SK-N-SH treated with all-trans-retinoic acid at 6 μM for 48 hours (cell line): ENCODE data around the gene MEA1.

Experiments used
- ATAC-seq: fragments of 200-7000 bp; cut with Tn5 transposase; 3 replicates; pipeline ENCODE4 v1.9.1; 2020; ENCODE audit warnings: mild to moderate bottlenecking, moderate library complexity
- ARNTL ChIP-seq: fragments of 450-650 bp; formaldehyde crosslinking; IDR thresholded peaks from 2 replicates; pipeline ENCODE4 v1.5.0; 2020; ENCODE audit warnings: low read depth, mild to moderate bottlenecking, moderate library complexity, borderline replicate concordance
- BACH2 ChIP-seq: fragments of 250-450 bp; sonication (Bioruptor Pico); IDR thresholded peaks from 2 replicates; pipeline ENCODE4 v1.9.0; 2021; ENCODE audit warnings: mild to moderate bottlenecking, borderline replicate concordance
- CSDC2 ChIP-seq: fragments of 250-450 bp; sonication (Bioruptor Pico); IDR thresholded peaks from 2 replicates; pipeline ENCODE4 v1.5.0; 2020; ENCODE audit warnings: mild to moderate bottlenecking, moderate library complexity
- ESRRG ChIP-seq: fragments of 250-450 bp; sonication (Bioruptor Pico); IDR thresholded peaks from 2 replicates; pipeline ENCODE4 v1.6.1; 2021; ENCODE audit warnings: mild to moderate bottlenecking
- GLIS3 ChIP-seq: fragments of 250-450 bp; sonication (Bioruptor Pico); IDR thresholded peaks from 2 replicates; pipeline ENCODE4 v1.5.0; 2020; ENCODE audit warnings: mild to moderate bottlenecking, moderate library complexity
- ISL1 ChIP-seq: fragments of 250-450 bp; sonication (Bioruptor Pico); IDR thresholded peaks from 2 replicates; pipeline ENCODE4 v2.1.2; 2022; ENCODE audit warnings: mild to moderate bottlenecking, moderate library complexity
- PPARA ChIP-seq: fragments of 250-450 bp; sonication (Bioruptor Pico); IDR thresholded peaks from 2 replicates; pipeline ENCODE4 v1.5.0; 2020; ENCODE audit warnings: mild to moderate bottlenecking, borderline replicate concordance
- RARB ChIP-seq: fragments of 250-450 bp; sonication (Bioruptor Pico); IDR thresholded peaks from 2 replicates; pipeline ENCODE4 v1.8.0; 2021; ENCODE audit warnings: mild to moderate bottlenecking, moderate library complexity
- SNAI2 ChIP-seq: fragments of 250-450 bp; sonication (Bioruptor Pico); IDR thresholded peaks from 2 replicates; pipeline ENCODE4 v1.5.0; 2020; ENCODE audit warnings: mild to moderate bottlenecking, moderate library complexity
- TCF4 ChIP-seq: fragments of 250-450 bp; sonication (Bioruptor Pico); IDR thresholded peaks from 2 replicates; pipeline ENCODE4 v1.8.0; 2021; ENCODE audit warnings: mild to moderate bottlenecking, moderate library complexity, borderline replicate concordance
- TOX ChIP-seq: fragments of 250-450 bp; sonication (Bioruptor Pico); IDR thresholded peaks from 2 replicates; pipeline ENCODE4 v1.8.0; 2021; ENCODE audit warnings: mild to moderate bottlenecking, moderate library complexity, borderline replicate concordance
- ZC3H10 ChIP-seq: fragments of 250-450 bp; sonication (Bioruptor Pico); IDR thresholded peaks from 2 replicates; pipeline ENCODE4 v1.5.1; 2021; ENCODE audit warnings: mild to moderate bottlenecking, moderate library complexity
- ZFP3 ChIP-seq: fragments of 250-450 bp; sonication (Bioruptor Pico); IDR thresholded peaks from 2 replicates; pipeline ENCODE4 v1.5.0; 2020; ENCODE audit warnings: mild to moderate bottlenecking, moderate library complexity
- ZNF565 ChIP-seq: fragments of 450-650 bp; formaldehyde crosslinking; conservative IDR thresholded peaks from 2 replicates; pipeline ENCODE4 v1.5.0; 2020; ENCODE audit warnings: low read depth, mild to moderate bottlenecking, moderate library complexity
- ZNF70 ChIP-seq: fragments of 450-650 bp; formaldehyde crosslinking; IDR thresholded peaks from 2 replicates; pipeline ENCODE4 v1.5.0; 2020; ENCODE audit warnings: mild to moderate bottlenecking, moderate library complexity
- ZNF8 ChIP-seq: fragments of 450-650 bp; formaldehyde crosslinking; IDR thresholded peaks from 2 replicates; pipeline ENCODE4 v1.5.0; 2020; ENCODE audit warnings: mild to moderate bottlenecking, moderate library complexity
- TF ChIP-seq, protein P1 (sequence below): fragments of 250-450 bp; sonication (Bioruptor Pico); IDR thresholded peaks from 2 replicates; pipeline ENCODE4 v1.5.1; 2020; ENCODE audit warnings: low read depth, mild to moderate bottlenecking, moderate library complexity
- TF ChIP-seq, protein P2 (sequence below): fragments of 250-450 bp; sonication (Bioruptor Pico); IDR thresholded peaks from 2 replicates; pipeline ENCODE4 v1.8.0; 2020; ENCODE audit warnings: mild to moderate bottlenecking, moderate library complexity, borderline replicate concordance
- TF ChIP-seq, protein P3 (sequence below): fragments of 250-450 bp; sonication (Bioruptor Pico); IDR thresholded peaks from 2 replicates; pipeline ENCODE4 v1.8.0; 2021; ENCODE audit warnings: low read depth, mild to moderate bottlenecking, moderate library complexity, borderline replicate concordance
- TF ChIP-seq, protein P4 (sequence below): fragments of 250-450 bp; sonication (Bioruptor Pico); IDR thresholded peaks from 2 replicates; pipeline ENCODE4 v1.5.1; 2021; ENCODE audit warnings: mild to moderate bottlenecking, moderate library complexity

MEA1 gene

DNA sequence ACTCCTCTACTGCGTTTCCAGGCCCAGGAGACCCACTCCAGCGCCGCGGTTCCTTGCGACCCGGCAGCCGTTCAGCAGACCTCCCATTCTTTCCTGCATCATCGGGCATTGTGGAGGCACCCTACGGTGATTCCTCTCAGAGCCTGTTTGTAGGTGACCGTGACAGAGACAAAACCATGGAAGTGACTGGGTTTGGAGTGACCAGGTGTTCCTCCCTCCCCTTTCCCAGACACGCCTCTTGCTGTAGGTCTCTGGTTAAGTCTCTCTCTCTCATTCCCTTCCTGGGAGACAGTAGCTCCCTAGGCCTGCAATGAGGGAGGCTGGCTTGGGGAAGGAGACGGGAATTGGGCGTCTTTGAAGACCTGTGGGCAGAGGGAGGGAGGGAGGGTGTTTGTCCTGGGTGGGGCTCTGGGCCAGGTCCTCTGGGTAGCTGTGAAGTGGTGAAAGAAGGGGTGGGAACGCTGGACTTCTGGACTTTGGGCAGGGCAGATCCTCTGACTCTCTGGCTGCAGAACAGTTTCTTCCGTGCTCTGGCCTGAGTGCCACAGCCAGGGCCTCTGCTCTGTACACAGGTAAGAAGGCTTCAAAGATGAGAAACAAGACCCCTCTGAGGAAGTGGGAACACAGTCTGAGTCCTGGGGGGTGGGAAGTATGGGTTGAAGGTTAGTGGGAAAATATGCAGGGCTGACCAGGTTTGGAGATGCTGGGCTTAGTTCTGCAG is 46.4 kb upstream of the MEA1 start:
- TF ChIP-seq, protein P1, sequence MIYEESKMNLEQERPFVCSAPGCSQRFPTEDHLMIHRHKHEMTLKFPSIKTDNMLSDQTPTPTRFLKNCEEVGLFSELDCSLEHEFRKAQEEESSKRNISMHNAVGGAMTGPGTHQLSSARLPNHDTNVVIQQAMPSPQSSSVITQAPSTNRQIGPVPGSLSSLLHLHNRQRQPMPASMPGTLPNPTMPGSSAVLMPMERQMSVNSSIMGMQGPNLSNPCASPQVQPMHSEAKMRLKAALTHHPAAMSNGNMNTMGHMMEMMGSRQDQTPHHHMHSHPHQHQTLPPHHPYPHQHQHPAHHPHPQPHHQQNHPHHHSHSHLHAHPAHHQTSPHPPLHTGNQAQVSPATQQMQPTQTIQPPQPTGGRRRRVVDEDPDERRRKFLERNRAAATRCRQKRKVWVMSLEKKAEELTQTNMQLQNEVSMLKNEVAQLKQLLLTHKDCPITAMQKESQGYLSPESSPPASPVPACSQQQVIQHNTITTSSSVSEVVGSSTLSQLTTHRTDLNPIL (CRISPR knock-in tag), result no peak
- TF ChIP-seq TOX (no peak), TCF4 (CRISPR knock-in tag) (no peak), ARNTL (CRISPR knock-in tag) (no peak), ZNF8 (CRISPR knock-in tag) (no peak)
- ATAC-seq, result peak; percentile 4

DNA sequence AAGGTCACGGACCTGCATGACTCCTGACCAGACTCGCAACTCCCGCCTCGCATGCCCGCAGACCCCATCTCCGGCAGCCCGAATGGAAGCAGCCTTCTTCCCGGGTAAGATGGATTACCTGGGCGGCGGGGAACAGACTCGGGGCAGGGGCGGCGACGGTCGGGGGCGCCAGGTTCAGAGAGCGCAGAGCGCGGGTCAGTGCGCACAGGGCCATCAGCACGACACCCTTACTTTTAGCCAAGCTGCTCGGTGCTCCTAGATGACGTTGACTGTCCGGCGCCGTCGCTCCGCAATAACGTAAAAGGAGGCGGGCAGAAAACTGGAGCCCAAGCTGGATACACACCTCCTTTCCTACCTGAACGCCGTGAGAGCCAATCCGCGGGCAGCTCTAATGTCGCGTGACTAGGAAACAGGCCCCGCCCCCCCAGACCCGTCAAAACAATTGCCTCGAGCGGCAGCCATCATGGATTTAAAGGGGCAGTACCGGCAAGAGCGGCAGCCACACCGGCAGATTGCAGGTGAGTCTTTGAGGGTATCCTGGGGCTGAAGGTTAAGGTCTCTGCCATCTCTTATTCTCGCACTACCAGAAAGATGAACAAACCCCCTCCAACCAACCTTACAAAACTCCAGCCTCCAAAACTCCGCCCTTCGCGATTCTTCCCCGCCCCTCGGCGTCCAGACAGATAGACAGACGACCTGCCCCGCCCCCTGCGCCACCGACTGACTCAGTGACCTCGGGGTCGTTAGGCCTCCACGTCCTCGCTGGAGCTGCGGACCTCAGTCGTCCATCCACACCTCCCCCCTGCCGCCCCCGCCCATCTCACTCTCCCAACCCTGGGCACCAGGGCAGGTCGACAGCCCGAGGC is 45.7 kb upstream of the MEA1 start, which contains the start of the genes KLC4 and MRPL2:
TSS of gene KLC4 (plus strand) at position 464 of the 866 bp plus-strand sequence. CDS start 1,705 bp downstream, outside the sequence.
TSS of gene MRPL2 (minus strand) at position 267 of the 866 bp plus-strand sequence. CDS start at position 214, 53 bp downstream.
- no peak for TF ChIP-seq ZNF8 (CRISPR knock-in tag)
- no peak for TF ChIP-seq ARNTL (CRISPR knock-in tag)
- no peak for TF ChIP-seq ZFP3 (CRISPR knock-in tag)
- TF ChIP-seq, protein P2, sequence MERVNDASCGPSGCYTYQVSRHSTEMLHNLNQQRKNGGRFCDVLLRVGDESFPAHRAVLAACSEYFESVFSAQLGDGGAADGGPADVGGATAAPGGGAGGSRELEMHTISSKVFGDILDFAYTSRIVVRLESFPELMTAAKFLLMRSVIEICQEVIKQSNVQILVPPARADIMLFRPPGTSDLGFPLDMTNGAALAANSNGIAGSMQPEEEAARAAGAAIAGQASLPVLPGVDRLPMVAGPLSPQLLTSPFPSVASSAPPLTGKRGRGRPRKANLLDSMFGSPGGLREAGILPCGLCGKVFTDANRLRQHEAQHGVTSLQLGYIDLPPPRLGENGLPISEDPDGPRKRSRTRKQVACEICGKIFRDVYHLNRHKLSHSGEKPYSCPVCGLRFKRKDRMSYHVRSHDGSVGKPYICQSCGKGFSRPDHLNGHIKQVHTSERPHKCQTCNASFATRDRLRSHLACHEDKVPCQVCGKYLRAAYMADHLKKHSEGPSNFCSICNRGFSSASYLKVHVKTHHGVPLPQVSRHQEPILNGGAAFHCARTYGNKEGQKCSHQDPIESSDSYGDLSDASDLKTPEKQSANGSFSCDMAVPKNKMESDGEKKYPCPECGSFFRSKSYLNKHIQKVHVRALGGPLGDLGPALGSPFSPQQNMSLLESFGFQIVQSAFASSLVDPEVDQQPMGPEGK (CRISPR knock-in tag), result no peak
- TF ChIP-seq PPARA (CRISPR knock-in tag), result no peak
- no peak for TF ChIP-seq BACH2
- TF ChIP-seq CSDC2 (CRISPR knock-in tag), result no peak
- TF ChIP-seq RARB (CRISPR knock-in tag), result no peak
- TF ChIP-seq, protein P3, sequence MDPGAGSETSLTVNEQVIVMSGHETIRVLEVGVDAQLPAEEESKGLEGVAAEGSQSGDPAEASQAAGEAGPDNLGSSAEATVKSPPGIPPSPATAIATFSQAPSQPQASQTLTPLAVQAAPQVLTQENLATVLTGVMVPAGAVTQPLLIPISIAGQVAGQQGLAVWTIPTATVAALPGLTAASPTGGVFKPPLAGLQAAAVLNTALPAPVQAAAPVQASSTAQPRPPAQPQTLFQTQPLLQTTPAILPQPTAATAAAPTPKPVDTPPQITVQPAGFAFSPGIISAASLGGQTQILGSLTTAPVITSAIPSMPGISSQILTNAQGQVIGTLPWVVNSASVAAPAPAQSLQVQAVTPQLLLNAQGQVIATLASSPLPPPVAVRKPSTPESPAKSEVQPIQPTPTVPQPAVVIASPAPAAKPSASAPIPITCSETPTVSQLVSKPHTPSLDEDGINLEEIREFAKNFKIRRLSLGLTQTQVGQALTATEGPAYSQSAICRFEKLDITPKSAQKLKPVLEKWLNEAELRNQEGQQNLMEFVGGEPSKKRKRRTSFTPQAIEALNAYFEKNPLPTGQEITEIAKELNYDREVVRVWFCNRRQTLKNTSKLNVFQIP (CRISPR knock-in tag), result no peak
- no peak for TF ChIP-seq ZNF70 (CRISPR knock-in tag)
- TF ChIP-seq, protein P4, sequence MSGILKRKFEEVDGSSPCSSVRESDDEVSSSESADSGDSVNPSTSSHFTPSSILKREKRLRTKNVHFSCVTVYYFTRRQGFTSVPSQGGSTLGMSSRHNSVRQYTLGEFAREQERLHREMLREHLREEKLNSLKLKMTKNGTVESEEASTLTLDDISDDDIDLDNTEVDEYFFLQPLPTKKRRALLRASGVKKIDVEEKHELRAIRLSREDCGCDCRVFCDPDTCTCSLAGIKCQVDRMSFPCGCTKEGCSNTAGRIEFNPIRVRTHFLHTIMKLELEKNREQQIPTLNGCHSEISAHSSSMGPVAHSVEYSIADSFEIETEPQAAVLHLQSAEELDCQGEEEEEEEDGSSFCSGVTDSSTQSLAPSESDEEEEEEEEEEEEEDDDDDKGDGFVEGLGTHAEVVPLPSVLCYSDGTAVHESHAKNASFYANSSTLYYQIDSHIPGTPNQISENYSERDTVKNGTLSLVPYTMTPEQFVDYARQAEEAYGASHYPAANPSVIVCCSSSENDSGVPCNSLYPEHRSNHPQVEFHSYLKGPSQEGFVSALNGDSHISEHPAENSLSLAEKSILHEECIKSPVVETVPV (CRISPR knock-in tag), result no peak
- TF ChIP-seq TOX, result no peak
- TF ChIP-seq ZNF565, result no peak
- no peak for TF ChIP-seq GLIS3 (CRISPR knock-in tag)
- no peak for TF ChIP-seq SNAI2 (CRISPR knock-in tag)
- no peak for TF ChIP-seq ESRRG
- no peak for TF ChIP-seq TCF4 (CRISPR knock-in tag)
- TF ChIP-seq, protein P1 (CRISPR knock-in tag), result no peak
- no peak for TF ChIP-seq ISL1 (CRISPR knock-in tag)
- no peak for TF ChIP-seq ZC3H10
- peak; percentile 97 for ATAC-seq

DNA sequence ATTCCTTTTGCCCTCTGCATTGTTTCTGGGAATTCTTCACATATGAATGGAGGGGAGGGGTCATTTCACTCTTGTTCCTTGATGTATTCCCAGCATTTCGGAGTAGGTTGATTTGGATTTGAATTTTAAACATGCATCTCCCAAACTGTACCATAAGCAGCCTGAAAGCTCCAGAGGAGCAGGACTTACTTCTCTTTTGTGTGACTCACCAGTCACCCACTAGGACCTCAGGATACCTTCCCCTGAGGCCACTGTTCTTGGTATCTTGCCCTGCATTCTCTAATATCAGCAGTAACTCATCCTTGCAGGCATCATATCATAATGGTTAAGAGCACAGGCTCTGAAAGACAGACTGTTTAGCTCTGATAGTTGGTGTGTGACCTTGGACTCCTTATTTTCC is 44.8 kb upstream of the MEA1 start:
- TF ChIP-seq TCF4 (CRISPR knock-in tag), result no peak
- no peak for ATAC-seq
